HepG2 (cell line): ENCODE measurements around the gene EMILIN3. TPM values are rescaled to one million over a fixed set of nuclear protein-coding genes. Genes with fewer than 3 reads are reported as not detected.

Experiments
- ATAC-seq: fragments of 200-7000 bp; cut with Tn5 transposase; 3 replicates; pipeline ENCODE4 v1.9.1; 2020; ENCODE audit warnings: mild to moderate bottlenecking, moderate library complexity
- BruUV-seq: library from RNA; stranded (reverse); fragments of 400-500 nt; replicated peaks from 2 replicates; lab custom pipeline; 2021; lab: Mats Ljungman, UMichigan
- CTCF ChIA-PET: fragments of 300-600 bp; formaldehyde crosslinking; extraction: SDS; loops from one replicate; lab custom pipeline; 2021; ENCODE audit warnings: low total read pairs, inconsistent platforms, low intra/inter-chr PET ratio; lab: Yijun Ruan, JAX
- POLR2A ChIA-PET: fragments of 350-600 bp; sonication (Branson Sonifier 250); formaldehyde crosslinking; loops from one replicate; lab custom pipeline; 2020; ENCODE audit warnings: antibody characterized with exemption, inconsistent platforms; lab: Yijun Ruan, JAX
- DNase-seq: peaks from one replicate; pipeline ENCODE4 v3.0.0-alpha.2; 2015; ENCODE audit warnings: low spot score
- FAIRE-seq: peaks from 3 replicates; lab custom pipeline; 2011; peaks lifted over from hg19 to GRCh38; lab: Jason Lieb, UNC
- H2AFZ ChIP-seq: one replicate; pipeline ENCODE4 v1.6.1; 2011; ENCODE audit warnings: low read length, inconsistent platforms
- H3K27ac ChIP-seq: fragments of 300-600 bp; 3 replicates; pipeline ENCODE4 v1.8.0; 2011; ENCODE audit warnings: mixed run types, mild to moderate bottlenecking, mixed read lengths, low read length, inconsistent platforms; ENCODE audit not compliant: insufficient read depth; ENCODE audit errors: extremely low read length
- H3K27me3 ChIP-seq, 2 experiments: fragments of 200-600 bp in 1 of 2; 2 replicates in 1 of 2; 3 replicates in 1 of 2; pipeline versions ENCODE4 v1.6.0 to v1.8.0; 2011; ENCODE audit warnings: low read length in 2 of 2, mild to moderate bottlenecking in 2 of 2, moderate library complexity in 2 of 2, inconsistent platforms in 1 of 2; ENCODE audit not compliant: insufficient read depth in 2 of 2, control insufficient read depth in 1 of 2
- H3K36me3 ChIP-seq, 2 experiments: fragments of 200-600 bp in 1 of 2; replicated peaks in 1 of 2; 2 replicates in 1 of 2; 3 replicates in 1 of 2; pipeline versions ENCODE4 v1.5.1 to v1.8.0; 2011; ENCODE audit warnings: low read length in 2 of 2, inconsistent platforms in 1 of 2; ENCODE audit not compliant: insufficient read depth in 2 of 2, control insufficient read depth in 1 of 2
- H3K4me1 ChIP-seq: 2 replicates; pipeline ENCODE4 v1.5.1; 2012; ENCODE audit warnings: low read length, inconsistent platforms; ENCODE audit not compliant: insufficient read depth
- H3K4me2 ChIP-seq: 2 replicates; pipeline ENCODE4 v1.6.0; 2011; ENCODE audit warnings: low read depth, low read length, inconsistent platforms
- H3K4me3 ChIP-seq, 3 experiments: fragments of 200-600 bp in 1 of 3; sonication (generic), shearing (Covaris generic) in 1 of 3; replicated peaks in 1 of 3; 2 replicates each; pipeline ENCODE4 v1.5.1; 2011 to 2016; ENCODE audit warnings: low read length in 3 of 3, inconsistent platforms in 2 of 3, low read depth in 2 of 3, mild to moderate bottlenecking in 2 of 3, control low read depth in 1 of 3, mixed read lengths in 1 of 3; ENCODE audit not compliant: insufficient read depth in 1 of 3
- H3K79me2 ChIP-seq: one replicate; pipeline ENCODE4 v1.6.1; 2011; ENCODE audit warnings: low read length, inconsistent platforms; ENCODE audit not compliant: insufficient read depth
- H3K9ac ChIP-seq: 2 replicates; pipeline ENCODE4 v1.6.0; 2011; ENCODE audit warnings: mild to moderate bottlenecking, low read depth, low read length, inconsistent platforms; ENCODE audit not compliant: insufficient read depth
- H3K9me3 ChIP-seq: 2 replicates; pipeline ENCODE4 v1.5.1; 2012; ENCODE audit warnings: mild to moderate bottlenecking, low read length
- H4K20me1 ChIP-seq: 2 replicates; pipeline ENCODE4 v1.6.0; 2011; ENCODE audit warnings: inconsistent platforms, mild to moderate bottlenecking, low read length, moderate library complexity; ENCODE audit not compliant: insufficient read depth
- HMGA1 ChIP-seq: sonication (generic); formaldehyde crosslinking; conservative IDR thresholded peaks from 2 replicates; pipeline ENCODE4 v1.4.0; 2020; ENCODE audit warnings: missing genetic modification reagents
- HNF4A ChIP-seq: sonication (generic); formaldehyde crosslinking; IDR thresholded peaks from 2 replicates; pipeline ENCODE4 v1.4.0; 2020; ENCODE audit warnings: missing genetic modification reagents
- MEIS2 ChIP-seq: sonication (generic); formaldehyde crosslinking; IDR thresholded peaks from 2 replicates; pipeline ENCODE4 v1.9.0; 2021; ENCODE audit warnings: mild to moderate bottlenecking, missing genetic modification reagents
- REXO4 ChIP-seq: sonication (generic); formaldehyde crosslinking; IDR thresholded peaks from 2 replicates; pipeline ENCODE4 v1.8.0; 2022; ENCODE audit warnings: missing genetic modification reagents, mild to moderate bottlenecking, borderline replicate concordance
- RXRB ChIP-seq: IDR thresholded peaks from 2 replicates; pipeline ENCODE4 v1.6.1; 2016; ENCODE audit warnings: borderline replicate concordance, missing genetic modification reagents, missing compliant biosample characterization
- SATB2 ChIP-seq: sonication (generic); formaldehyde crosslinking; IDR thresholded peaks from 2 replicates; pipeline ENCODE4 v1.5.0; 2020; ENCODE audit warnings: missing genetic modification reagents
- SMAD1 ChIP-seq: sonication (generic); formaldehyde crosslinking; IDR thresholded peaks from 2 replicates; pipeline ENCODE4 v1.4.0; 2020; ENCODE audit warnings: missing genetic modification reagents, low read depth, mild to moderate bottlenecking, borderline replicate concordance
- SP5 ChIP-seq: IDR thresholded peaks from 2 replicates; pipeline ENCODE4 v1.6.1; 2016; ENCODE audit warnings: low read depth, borderline replicate concordance
- SRY ChIP-seq: sonication (generic); formaldehyde crosslinking; IDR thresholded peaks from 2 replicates; pipeline ENCODE4 v1.8.0; 2022; ENCODE audit warnings: mild to moderate bottlenecking, missing genetic modification reagents
- ZNF331 ChIP-seq: sonication (generic); formaldehyde crosslinking; IDR thresholded peaks from 2 replicates; pipeline ENCODE4 v1.4.0; 2020; ENCODE audit warnings: missing genetic modification reagents
- ZNF343 ChIP-seq: sonication (generic); formaldehyde crosslinking; IDR thresholded peaks from 2 replicates; pipeline ENCODE4 v1.4.0; 2020; ENCODE audit warnings: mild to moderate bottlenecking, missing genetic modification reagents
- ZNF432 ChIP-seq: sonication (generic); formaldehyde crosslinking; IDR thresholded peaks from 2 replicates; pipeline ENCODE4 v1.5.0; 2020; ENCODE audit warnings: missing genetic modification reagents, mild to moderate bottlenecking, borderline replicate concordance
- ZNF557 ChIP-seq: sonication (generic); formaldehyde crosslinking; IDR thresholded peaks from 2 replicates; pipeline ENCODE4 v1.4.0; 2020; ENCODE audit warnings: missing genetic modification reagents
- ZNF629 ChIP-seq: sonication (generic); formaldehyde crosslinking; conservative IDR thresholded peaks from 2 replicates; pipeline ENCODE4 v1.5.0; 2020; ENCODE audit warnings: missing genetic modification reagents
- WGBS: methylation state at CpG from one replicate; pipeline ENCODE4 v1.1.6; 2017; ENCODE audit warnings: low lambda C conversion rate; 5-methylcytosine and 5-hydroxymethylcytosine counted together
- in situ Hi-C: cut with HindIII; loops from 2 replicates; pipeline ENCODE4 v1.10.0; 2017; ENCODE audit warnings: low pct_unique_long_range_greater_than_20kb; ENCODE audit not compliant: extremely low pct_ligation_motif_present
- intact Hi-C: fragments of 100-400 bp; cut with micrococcal nuclease; formaldehyde crosslinking; loops from one replicate; pipeline ENCODE4 v1.10.0; 2022; ENCODE audit not compliant: unreplicated experiment
- polyA plus RNA-seq, 8 experiments: library from polyadenylated mRNA; depleted of rRNA in 3 of 8; stranded (reverse) in 7 of 8; unstranded in 1 of 8; fragments of >200 nt; fragmentation: Illumina TruSeq in 4 of 8; extraction: Trizol in 4 of 8; gene quantifications; 2 replicates each; pipeline versions ENCODE4 v1.2.1 to v1.2.3, GENCODE V29; 2011 to 2016; ENCODE audit warnings: low read depth in 4 of 8, missing spikeins in 1 of 8, mixed read lengths in 1 of 8; ENCODE audit not compliant: insufficient read depth in 1 of 8
- total RNA-seq, 5 experiments: library from RNA; depleted of rRNA; stranded (reverse); fragments of >200 nt; fragmentation: Illumina TruSeq; extraction: Trizol; gene quantifications; 2 replicates each; pipeline ENCODE4 v1.2.3, GENCODE V29; 2016; ENCODE audit warnings: low read depth in 1 of 5
- TF ChIP-seq, protein P1 (sequence below): sonication (generic); formaldehyde crosslinking; IDR thresholded peaks from 2 replicates; pipeline ENCODE4 v1.4.0; 2020; ENCODE audit warnings: missing genetic modification reagents, mild to moderate bottlenecking, borderline replicate concordance
- TF ChIP-seq, protein P2 (sequence below): IDR thresholded peaks from 2 replicates; pipeline ENCODE4 v1.6.1; 2016; ENCODE audit warnings: control low read depth
- TF ChIP-seq, protein P3 (sequence below): sonication (generic); formaldehyde crosslinking; IDR thresholded peaks from 2 replicates; pipeline ENCODE4 v1.4.0; 2020; ENCODE audit warnings: mild to moderate bottlenecking, missing genetic modification reagents

EMILIN3 gene
- total and polyA plus RNA-seq, 2 of the 13 experiments (the other 11 are each of a cell fraction or from before 2014, with no cell fraction given): 0.25 to 0.29 TPM

DNA sequence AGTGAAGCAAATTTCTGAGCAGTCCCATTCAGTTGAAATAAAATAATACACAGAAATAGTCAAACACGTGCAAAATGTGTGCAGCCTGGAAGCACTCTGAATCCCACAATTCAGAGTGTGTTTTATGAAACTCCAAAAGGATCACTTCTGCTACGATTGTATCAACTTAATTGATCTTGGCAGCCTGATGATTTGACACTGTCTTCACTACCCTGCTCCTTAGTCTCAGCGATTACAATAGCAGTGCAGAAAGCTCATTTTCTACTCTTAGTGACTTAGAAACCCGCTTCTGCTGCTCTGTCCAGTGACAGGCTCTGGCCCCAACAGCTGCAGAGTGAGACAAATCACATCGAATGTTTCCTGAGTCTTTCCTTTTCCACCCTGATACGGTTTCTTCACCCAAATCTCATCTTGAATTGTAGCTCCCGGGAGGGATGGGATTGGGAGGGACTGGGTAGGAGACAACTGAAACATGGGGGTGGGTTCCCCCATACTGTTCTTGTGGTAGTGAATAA, 16.2 kb upstream of the EMILIN3 start:
- H3K4me3 ChIP-seq: no peak overlapping the region
- no peak overlapping the region for H3K4me2 ChIP-seq
- H3K27me3 ChIP-seq: peaks cover 0 to 36% of the 10 kb centered on the region in 2 experiments; a peak in 2 of 5 replicates
- 29% methylated on average over 7 of the region's 7 CpGs for WGBS
- BruUV-seq: no TSS peak
- H3K9me3 ChIP-seq: no peaks in the 10 kb centered on the region
- in situ Hi-C loops: no loop called here
- DNase-seq (no peak), FAIRE-seq (no peak), ATAC-seq (no peak)
- intact Hi-C loops: no loop called here
- H3K79me2 ChIP-seq: no peaks in the 10 kb centered on the region
- ChIA-PET CTCF (no interaction called here), POLR2A (no interaction called here)
- no peak overlapping the region for H3K27ac ChIP-seq
- H2AFZ ChIP-seq: no peak overlapping the region
- no peaks in the 10 kb centered on the region for H3K36me3 ChIP-seq
- H4K20me1 ChIP-seq: no peaks in the 10 kb centered on the region
- H3K9ac ChIP-seq: no peak overlapping the region
- H3K4me1 ChIP-seq: peaks cover 6% of the 10 kb centered on the region; the same call in 1 of the 2 replicates
- no peak for TF ChIP-seq MEIS2 (CRISPR knock-in tag)
- no peak for TF ChIP-seq ZNF557 (CRISPR knock-in tag)
- no peak for TF ChIP-seq HMGA1 (CRISPR knock-in tag)
- no peak for TF ChIP-seq ZNF629
- TF ChIP-seq ZNF432 (CRISPR knock-in tag): no peak
- TF ChIP-seq ZNF331: no peak
- TF ChIP-seq, protein P1, sequence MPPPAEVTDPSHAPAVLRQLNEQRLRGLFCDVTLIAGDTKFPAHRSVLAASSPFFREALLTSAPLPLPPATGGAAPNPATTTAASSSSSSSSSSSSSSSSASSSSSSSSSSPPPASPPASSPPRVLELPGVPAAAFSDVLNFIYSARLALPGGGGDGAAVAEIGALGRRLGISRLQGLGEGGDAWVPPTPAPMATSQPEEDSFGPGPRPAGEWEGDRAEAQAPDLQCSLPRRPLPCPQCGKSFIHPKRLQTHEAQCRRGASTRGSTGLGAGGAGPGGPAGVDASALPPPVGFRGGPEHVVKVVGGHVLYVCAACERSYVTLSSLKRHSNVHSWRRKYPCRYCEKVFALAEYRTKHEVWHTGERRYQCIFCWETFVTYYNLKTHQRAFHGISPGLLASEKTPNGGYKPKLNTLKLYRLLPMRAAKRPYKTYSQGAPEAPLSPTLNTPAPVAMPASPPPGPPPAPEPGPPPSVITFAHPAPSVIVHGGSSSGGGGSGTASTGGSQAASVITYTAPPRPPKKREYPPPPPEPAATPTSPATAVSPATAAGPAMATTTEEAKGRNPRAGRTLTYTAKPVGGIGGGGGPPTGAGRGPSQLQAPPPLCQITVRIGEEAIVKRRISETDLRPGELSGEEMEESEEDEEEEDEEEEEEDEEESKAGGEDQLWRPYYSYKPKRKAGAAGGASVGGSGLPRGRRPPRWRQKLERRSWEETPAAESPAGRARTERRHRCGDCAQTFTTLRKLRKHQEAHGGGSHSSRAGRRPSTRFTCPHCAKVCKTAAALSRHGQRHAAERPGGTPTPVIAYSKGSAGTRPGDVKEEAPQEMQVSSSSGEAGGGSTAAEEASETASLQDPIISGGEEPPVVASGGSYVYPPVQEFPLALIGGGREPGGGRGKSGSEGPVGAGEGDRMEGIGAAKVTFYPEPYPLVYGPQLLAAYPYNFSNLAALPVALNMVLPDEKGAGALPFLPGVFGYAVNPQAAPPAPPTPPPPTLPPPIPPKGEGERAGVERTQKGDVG (CRISPR knock-in tag): no peak
- TF ChIP-seq, protein P2, sequence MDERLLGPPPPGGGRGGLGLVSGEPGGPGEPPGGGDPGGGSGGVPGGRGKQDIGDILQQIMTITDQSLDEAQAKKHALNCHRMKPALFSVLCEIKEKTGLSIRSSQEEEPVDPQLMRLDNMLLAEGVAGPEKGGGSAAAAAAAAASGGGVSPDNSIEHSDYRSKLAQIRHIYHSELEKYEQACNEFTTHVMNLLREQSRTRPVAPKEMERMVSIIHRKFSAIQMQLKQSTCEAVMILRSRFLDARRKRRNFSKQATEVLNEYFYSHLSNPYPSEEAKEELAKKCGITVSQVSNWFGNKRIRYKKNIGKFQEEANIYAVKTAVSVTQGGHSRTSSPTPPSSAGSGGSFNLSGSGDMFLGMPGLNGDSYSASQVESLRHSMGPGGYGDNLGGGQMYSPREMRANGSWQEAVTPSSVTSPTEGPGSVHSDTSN (CRISPR knock-in tag): no peak
- no peak for TF ChIP-seq REXO4 (CRISPR knock-in tag)
- TF ChIP-seq SMAD1 (CRISPR knock-in tag): no peak
- TF ChIP-seq SRY: no peak
- no peak for TF ChIP-seq SATB2
- TF ChIP-seq, protein P3, sequence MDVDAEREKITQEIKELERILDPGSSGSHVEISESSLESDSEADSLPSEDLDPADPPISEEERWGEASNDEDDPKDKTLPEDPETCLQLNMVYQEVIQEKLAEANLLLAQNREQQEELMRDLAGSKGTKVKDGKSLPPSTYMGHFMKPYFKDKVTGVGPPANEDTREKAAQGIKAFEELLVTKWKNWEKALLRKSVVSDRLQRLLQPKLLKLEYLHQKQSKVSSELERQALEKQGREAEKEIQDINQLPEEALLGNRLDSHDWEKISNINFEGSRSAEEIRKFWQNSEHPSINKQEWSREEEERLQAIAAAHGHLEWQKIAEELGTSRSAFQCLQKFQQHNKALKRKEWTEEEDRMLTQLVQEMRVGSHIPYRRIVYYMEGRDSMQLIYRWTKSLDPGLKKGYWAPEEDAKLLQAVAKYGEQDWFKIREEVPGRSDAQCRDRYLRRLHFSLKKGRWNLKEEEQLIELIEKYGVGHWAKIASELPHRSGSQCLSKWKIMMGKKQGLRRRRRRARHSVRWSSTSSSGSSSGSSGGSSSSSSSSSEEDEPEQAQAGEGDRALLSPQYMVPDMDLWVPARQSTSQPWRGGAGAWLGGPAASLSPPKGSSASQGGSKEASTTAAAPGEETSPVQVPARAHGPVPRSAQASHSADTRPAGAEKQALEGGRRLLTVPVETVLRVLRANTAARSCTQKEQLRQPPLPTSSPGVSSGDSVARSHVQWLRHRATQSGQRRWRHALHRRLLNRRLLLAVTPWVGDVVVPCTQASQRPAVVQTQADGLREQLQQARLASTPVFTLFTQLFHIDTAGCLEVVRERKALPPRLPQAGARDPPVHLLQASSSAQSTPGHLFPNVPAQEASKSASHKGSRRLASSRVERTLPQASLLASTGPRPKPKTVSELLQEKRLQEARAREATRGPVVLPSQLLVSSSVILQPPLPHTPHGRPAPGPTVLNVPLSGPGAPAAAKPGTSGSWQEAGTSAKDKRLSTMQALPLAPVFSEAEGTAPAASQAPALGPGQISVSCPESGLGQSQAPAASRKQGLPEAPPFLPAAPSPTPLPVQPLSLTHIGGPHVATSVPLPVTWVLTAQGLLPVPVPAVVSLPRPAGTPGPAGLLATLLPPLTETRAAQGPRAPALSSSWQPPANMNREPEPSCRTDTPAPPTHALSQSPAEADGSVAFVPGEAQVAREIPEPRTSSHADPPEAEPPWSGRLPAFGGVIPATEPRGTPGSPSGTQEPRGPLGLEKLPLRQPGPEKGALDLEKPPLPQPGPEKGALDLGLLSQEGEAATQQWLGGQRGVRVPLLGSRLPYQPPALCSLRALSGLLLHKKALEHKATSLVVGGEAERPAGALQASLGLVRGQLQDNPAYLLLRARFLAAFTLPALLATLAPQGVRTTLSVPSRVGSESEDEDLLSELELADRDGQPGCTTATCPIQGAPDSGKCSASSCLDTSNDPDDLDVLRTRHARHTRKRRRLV: no peak
- TF ChIP-seq HNF4A: no peak
- no peak for TF ChIP-seq ZNF343
- TF ChIP-seq SP5 (CRISPR knock-in tag): no peak
- no peak for TF ChIP-seq RXRB (CRISPR knock-in tag)
